ENCODE measurements around the gene KRT8. TPM values are rescaled to one million over a fixed set of nuclear protein-coding genes. Genes with fewer than 3 reads are reported as not detected.

Gene KRT8
- total RNA-seq, 1 experiment from 2014 or later: 1,655 TPM

GRCh38 chr12:52879394-52880351 is 25.2 kb downstream of the KRT8 start:
- no TSS peak for BruUV-seq (replicated peaks)
- peak overlapping the region; percentile 30 to 49 for H3K4me3 ChIP-seq (replicated peaks in 1 of 2; ENCODE audit: low read depth in 1 of 2, low read length in 2 of 2)
- peak overlapping the region; percentile 84 for H3K4me2 ChIP-seq (ENCODE audit: low read length)
- H3K9me2 ChIP-seq (ENCODE audit: insufficient read depth): no peaks in the 10 kb centered on the region
- TF ChIP-seq CTCF (IDR thresholded peaks at IDR 0.05 in 2 of 3, conservative IDR thresholded peaks at IDR 0.05 in 1 of 3; ENCODE audit: borderline replicate concordance in 1 of 3, insufficient read depth in 1 of 3, low read depth in 2 of 3, low read length in 2 of 3) (peak in 2 of 3 experiments; percentile 76 to 95; a peak in 4 of 6 replicates), CEBPB (IDR thresholded peaks at IDR 0.05; ENCODE audit: low read depth) (no peak), ZFX (IDR thresholded peaks at IDR 0.05) (peak; percentile 13; the same call in 1 of the 2 replicates)
- no peaks in the 10 kb centered on the region for H4K20me1 ChIP-seq (ENCODE audit: insufficient read depth)
- RAD21 ChIA-PET (ENCODE audit: low non-redundant PET in 1 of 2, low total read pairs in 2 of 2, uncharacterized antibody in 2 of 2, unreplicated experiment in 2 of 2): interaction anchor here (0.6 to 3.0 kb wide), 22 partner anchors 9 to 739 kb away, joined by 3 to 19 read pairs (median 6); no protein-coding TSS in a partner anchor
- POLR2A ChIA-PET: interaction anchor here (0.6 to 4.8 kb wide), 7 partner anchors 25 to 739 kb away, joined by 3 to 40 read pairs (median 4); partner anchors contain the start of gene KRT8
- H3K27ac ChIP-seq (ENCODE audit: low read depth, low read length): peak overlapping the region; percentile 44
- H3K27me3 ChIP-seq (ENCODE audit: insufficient read depth, low read length): no peaks in the 10 kb centered on the region
- H3K9ac ChIP-seq (ENCODE audit: low read length): peak overlapping the region; percentile 44
- H3K79me2 ChIP-seq (ENCODE audit: insufficient read depth, low read length): no peaks in the 10 kb centered on the region
- CTCF ChIA-PET: interaction anchor here (0.6 to 8.9 kb wide), 54 partner anchors 9 to 855 kb away, joined by 3 to 140 read pairs (median 4); partner anchors contain the start of genes EIF4B, KRT74 and KRT8
- no peaks in the 10 kb centered on the region for H3K36me3 ChIP-seq (ENCODE audit: control insufficient read depth in 1 of 2, insufficient read depth in 2 of 2, low read length in 2 of 2)
- H2AFZ ChIP-seq (ENCODE audit: low read depth, low read length, poor library complexity, severe bottlenecking): peak overlapping the region; percentile 92
- ATAC-seq (peak; percentile 87), DNase-seq (ENCODE audit: low read depth, low spot score) (peak; percentile 86)
- intact Hi-C loops (cut with micrococcal nuclease): loop anchor here (1.0 kb wide), 4 partner anchors 296 to 740 kb away; no protein-coding TSS in a partner anchor
- peaks cover 33 to 61% of the 10 kb centered on the region in 2 experiments for H3K4me1 ChIP-seq (ENCODE audit: control insufficient read depth in 1 of 2, insufficient read depth in 2 of 2, low read length in 2 of 2)
- no peaks in the 10 kb centered on the region for H3K9me3 ChIP-seq (ENCODE audit: control insufficient read depth in 1 of 2, insufficient read depth in 1 of 2, low read depth in 1 of 2, low read length in 2 of 2)
